Liver (tissue), 9 donors: Measurements from ENCODE around the gene HSP90AB1. TPM values are rescaled to one million over a fixed set of nuclear protein-coding genes. Genes with fewer than 3 reads are reported as not detected.

ENCODE experiments used
- DNase-seq: peaks from one replicate; pipeline ENCODE4 v3.0.0-alpha.2; 2017; ENCODE audit warnings: low spot score
- H3K27ac ChIP-seq, 2 donors: one replicate each; pipeline ENCODE4 v1.7.0; 2013; ENCODE audit warnings: inconsistent platforms in 2 of 2, low read length in 2 of 2, control low read depth in 1 of 2, low read depth in 1 of 2, mild to moderate bottlenecking in 1 of 2
- H3K27me3 ChIP-seq, 4 donors: one replicate each; pipeline versions ENCODE4 v1.6.1 to v1.7.0; 2013; ENCODE audit warnings: low read length in 3 of 4, inconsistent platforms in 1 of 4, mild to moderate bottlenecking in 1 of 4, moderate library complexity in 1 of 4; ENCODE audit not compliant: control insufficient read depth in 4 of 4, insufficient read depth in 4 of 4
- H3K36me3 ChIP-seq, 4 donors: one replicate each; pipeline versions ENCODE4 v1.6.1 to v1.7.0; 2013; ENCODE audit warnings: low read length in 3 of 4, mild to moderate bottlenecking in 3 of 4, low read depth in 1 of 4, moderate library complexity in 1 of 4; ENCODE audit not compliant: control insufficient read depth in 4 of 4, insufficient read depth in 3 of 4
- H3K4me1 ChIP-seq, 4 donors: one replicate each; pipeline versions ENCODE4 v1.6.1 to v1.7.0; 2013; ENCODE audit warnings: low read length in 3 of 4, mild to moderate bottlenecking in 3 of 4, moderate library complexity in 1 of 4; ENCODE audit not compliant: control insufficient read depth in 4 of 4, insufficient read depth in 4 of 4
- H3K4me3 ChIP-seq, 3 donors: one replicate each; pipeline versions ENCODE4 v1.6.1 to v1.7.0; 2013; ENCODE audit warnings: low read length in 3 of 3, control low read depth in 1 of 3, low read depth in 1 of 3, mild to moderate bottlenecking in 1 of 3
- H3K9ac ChIP-seq, 2 donors: one replicate each; pipeline ENCODE4 v1.7.0; 2013; ENCODE audit warnings: low read length in 2 of 2, mild to moderate bottlenecking in 2 of 2, moderate library complexity in 2 of 2, control low read depth in 1 of 2, low read depth in 1 of 2
- H3K9me3 ChIP-seq, 4 donors: one replicate each; pipeline versions ENCODE4 v1.6.1 to v1.7.0; 2013; ENCODE audit warnings: low read length in 3 of 4; ENCODE audit not compliant: control insufficient read depth in 4 of 4
- CTCF ChIP-seq: fragments of 150-350 bp; IDR thresholded peaks from 2 replicates; pipeline ENCODE4 v1.5.1; 2017; ENCODE audit warnings: improper control_type of control experiment, low read depth, low read length; ENCODE audit not compliant: missing input control
- EGR1 ChIP-seq, 2 donors: IDR thresholded peaks; 2 replicates each; pipeline ENCODE4 v1.6.1; 2016 to 2018; ENCODE audit warnings: antibody characterized with exemption in 2 of 2, low read depth in 2 of 2
- FOXA1 ChIP-seq: IDR thresholded peaks from 2 replicates; pipeline ENCODE4 v1.6.1; 2016; ENCODE audit warnings: antibody characterized with exemption
- FOXA2 ChIP-seq: IDR thresholded peaks from 2 replicates; pipeline ENCODE4 v1.6.1; 2016; ENCODE audit warnings: antibody characterized with exemption
- GABPA ChIP-seq, 2 donors: IDR thresholded peaks in 1 of 2; conservative IDR thresholded peaks in 1 of 2; 2 replicates each; pipeline ENCODE4 v1.6.1; 2016; ENCODE audit warnings: antibody characterized with exemption in 2 of 2, mild to moderate bottlenecking in 1 of 2, moderate library complexity in 1 of 2
- HNF4A ChIP-seq, 2 donors: conservative IDR thresholded peaks; 2 replicates each; pipeline ENCODE4 v1.6.1; 2016; ENCODE audit warnings: antibody characterized with exemption in 2 of 2, mild to moderate bottlenecking in 2 of 2
- HNF4G ChIP-seq: IDR thresholded peaks from 2 replicates; pipeline ENCODE4 v1.6.1; 2016; ENCODE audit warnings: antibody characterized with exemption
- JUND ChIP-seq, 2 donors: IDR thresholded peaks; 2 replicates each; pipeline ENCODE4 v1.6.1; 2016; ENCODE audit warnings: antibody characterized with exemption in 2 of 2
- MAX ChIP-seq: IDR thresholded peaks from 2 replicates; pipeline ENCODE4 v1.6.1; 2016; ENCODE audit warnings: antibody characterized with exemption
- NR2F2 ChIP-seq: IDR thresholded peaks from 2 replicates; pipeline ENCODE4 v1.6.1; 2016; ENCODE audit warnings: antibody characterized with exemption
- REST ChIP-seq: IDR thresholded peaks from 2 replicates; pipeline ENCODE4 v1.6.1; 2016; ENCODE audit warnings: antibody characterized with exemption, mild to moderate bottlenecking
- RXRA ChIP-seq, 2 donors: IDR thresholded peaks; 2 replicates each; pipeline ENCODE4 v1.6.1; 2017 to 2018; ENCODE audit warnings: antibody characterized with exemption in 2 of 2, mild to moderate bottlenecking in 1 of 2
- SP1 ChIP-seq: IDR thresholded peaks from 2 replicates; pipeline ENCODE4 v1.6.1; 2018; ENCODE audit warnings: antibody characterized with exemption, mild to moderate bottlenecking
- YY1 ChIP-seq: IDR thresholded peaks from 2 replicates; pipeline ENCODE4 v1.6.1; 2016; ENCODE audit warnings: antibody characterized with exemption, mild to moderate bottlenecking
- ZBTB33 ChIP-seq: IDR thresholded peaks from 2 replicates; pipeline ENCODE4 v1.6.1; 2016; ENCODE audit warnings: antibody characterized with exemption
- WGBS: extraction: QIAGEN DNeasy Blood & Tissue Kit; methylation state at CpG from one replicate; pipeline ENCODE4 v1.1.7; 2013; 5-methylcytosine and 5-hydroxymethylcytosine counted together
- polyA plus RNA-seq, 2 donors: library from polyadenylated mRNA; stranded (reverse) in 1 of 2; unstranded in 1 of 2; fragments of 200-250 nt in 1 of 2; fragments of >200 nt in 1 of 2; fragmentation: Nextera tagmentation in 1 of 2; extraction: Ambion mirVana in 1 of 2; gene quantifications; one replicate each; pipeline versions ENCODE4 v1.2.1 to v1.2.3, GENCODE V29; 2013 to 2015
- total RNA-seq, 2 donors: library from RNA; depleted of rRNA; stranded (reverse); fragments of >200 nt; gene quantifications; one replicate each; pipeline ENCODE4 v1.2.3, GENCODE V29; 2014
- donor health status: healthy.
- donor health status: healthy.
- donor health status: healthy.
- donor health status: healthy.
- donor health status: healthy.

The HSP90AB1 gene
- total and polyA plus RNA-seq, 4 donors, result 129 to 281 (median 203) TPM

- TF ChIP-seq EGR1 (IDR thresholded peaks at IDR 0.05; ENCODE audit: low read depth in 2 of 2) (no peak), FOXA2 (no peak), FOXA1 (no peak), JUND (IDR thresholded peaks at IDR 0.05) (no peak), ZBTB33 (no peak), REST (no peak), RXRA (IDR thresholded peaks at IDR 0.05) (no peak), NR2F2 (no peak), SP1 (no peak), HNF4A (conservative IDR thresholded peaks at IDR 0.05) (no peak), HNF4G (no peak), GABPA (IDR thresholded peaks at IDR 0.05 in 1 of 2, conservative IDR thresholded peaks at IDR 0.05 in 1 of 2) (no peak), YY1 (no peak), MAX (no peak), CTCF (no peak)
- no peaks in the 10 kb centered on the region for H3K36me3 ChIP-seq
- peaks cover 50 to 90% (median 72%) of the 10 kb centered on the region in 4 donors for H3K4me1 ChIP-seq
- H3K4me3 ChIP-seq, result peak overlapping the region in 2 of 3 donors; percentile 40 to 71
- no peaks in the 10 kb centered on the region for H3K27me3 ChIP-seq
- peak overlapping the region; percentile 68 to 89 for H3K27ac ChIP-seq
- H3K9me3 ChIP-seq, result no peaks in the 10 kb centered on the region
- peak overlapping the region; percentile 3 to 24 for H3K9ac ChIP-seq
- no peak for DNase-seq
- WGBS, result 39% methylated on average over 26 of the region's 26 CpGs
These were observed 24.2 kb upstream of the HSP90AB1 start for GRCh38 chr6:44222486-44223318.
